CD14-positive monocyte (primary cell): Measurements from ENCODE around the gene BUB3. TPM values are rescaled to one million over a fixed set of nuclear protein-coding genes. Genes with fewer than 3 reads are reported as not detected.

Experiments
- DNase-seq, 3 donors: peaks; one replicate each; pipeline ENCODE4 v3.0.0-alpha.2; 2011 to 2022
- H2AFZ ChIP-seq: 2 replicates; pipeline ENCODE4 v1.6.0; 2012; ENCODE audit warnings: mild to moderate bottlenecking, low read depth, low read length, inconsistent platforms; ENCODE audit not compliant: insufficient read depth, poor library complexity, severe bottlenecking
- H3K27ac ChIP-seq, 2 donors: 1 replicate in 1 of 2; 2 replicates in 1 of 2; pipeline ENCODE4 v1.5.1; 2012 to 2013; ENCODE audit warnings: low read length in 2 of 2, control low read depth in 1 of 2, inconsistent platforms in 1 of 2, low read depth in 1 of 2, mild to moderate bottlenecking in 1 of 2
- H3K27me3 ChIP-seq, 2 donors: one replicate each; pipeline versions ENCODE4 v1.6.0 to v1.6.1; 2011 to 2013; ENCODE audit warnings: low read length in 2 of 2; ENCODE audit not compliant: control insufficient read depth in 2 of 2, insufficient read depth in 2 of 2
- H3K36me3 ChIP-seq, 2 donors: replicated peaks in 1 of 2; 1 replicate in 1 of 2; 2 replicates in 1 of 2; pipeline versions ENCODE4 v1.5.1 to v1.6.1; 2012 to 2013; ENCODE audit warnings: low read length in 2 of 2, control low read depth in 1 of 2, inconsistent platforms in 1 of 2, mild to moderate bottlenecking in 1 of 2; ENCODE audit not compliant: insufficient read depth in 2 of 2, control insufficient read depth in 1 of 2
- H3K4me1 ChIP-seq, 2 donors: 1 replicate in 1 of 2; 2 replicates in 1 of 2; pipeline versions ENCODE4 v1.5.1 to v1.6.1; 2012 to 2013; ENCODE audit warnings: low read length in 2 of 2, control low read depth in 1 of 2, inconsistent platforms in 1 of 2, mild to moderate bottlenecking in 1 of 2, moderate library complexity in 1 of 2; ENCODE audit not compliant: insufficient read depth in 2 of 2, control insufficient read depth in 1 of 2
- H3K4me2 ChIP-seq: replicated peaks from 2 replicates; pipeline ENCODE3; 2012; ENCODE audit warnings: low read length, moderate library complexity, mild to moderate bottlenecking; ENCODE audit not compliant: poor library complexity, severe bottlenecking; ENCODE audit errors: extremely low read depth
- H3K4me3 ChIP-seq, 3 experiments: fragments of 200-600 bp in 1 of 3; sonication (generic) in 1 of 3; replicated peaks in 1 of 3; 1 replicate in 2 of 3; 2 replicates in 1 of 3; pipeline ENCODE4 v1.5.1; 2011 to 2013; ENCODE audit warnings: low read length in 3 of 3, mild to moderate bottlenecking in 3 of 3, control low read depth in 2 of 3, low read depth in 2 of 3, inconsistent platforms in 1 of 3, moderate library complexity in 1 of 3
- H3K79me2 ChIP-seq: 2 replicates; pipeline ENCODE4 v1.6.0; 2012; ENCODE audit warnings: mild to moderate bottlenecking, control low read depth, inconsistent platforms, low read length, moderate library complexity; ENCODE audit not compliant: insufficient read depth
- H3K9ac ChIP-seq: 2 replicates; pipeline ENCODE4 v1.6.0; 2017; ENCODE audit warnings: low read length, mild to moderate bottlenecking; ENCODE audit not compliant: insufficient read depth, poor library complexity, severe bottlenecking
- H3K9me3 ChIP-seq, 2 donors: replicated peaks in 1 of 2; 1 replicate in 1 of 2; 2 replicates in 1 of 2; pipeline versions ENCODE4 v1.5.1 to v1.6.1; 2012 to 2013; ENCODE audit warnings: low read length in 2 of 2, control low read depth in 1 of 2; ENCODE audit not compliant: control insufficient read depth in 1 of 2, insufficient read depth in 1 of 2
- H4K20me1 ChIP-seq: 2 replicates; pipeline ENCODE4 v1.6.0; 2012; ENCODE audit warnings: mild to moderate bottlenecking, low read length, control low read depth, moderate library complexity; ENCODE audit not compliant: insufficient read depth
- H3K27ac Mint-ChIP-seq, 7 donors: one replicate each; pipeline ENCODE4 v1.8.0; 2020; ENCODE audit warnings: mild to moderate bottlenecking in 7 of 7, mixed read lengths in 7 of 7, moderate library complexity in 6 of 7, inconsistent platforms in 2 of 7
- H3K27me3 Mint-ChIP-seq, 3 donors: one replicate each; pipeline ENCODE4 v1.8.0; 2021 to 2022; ENCODE audit warnings: low read depth in 3 of 3, mild to moderate bottlenecking in 3 of 3, mixed read lengths in 3 of 3, moderate library complexity in 3 of 3, inconsistent platforms in 1 of 3
- H3K36me3 Mint-ChIP-seq, 2 donors: one replicate each; pipeline ENCODE4 v1.8.0; 2020; ENCODE audit warnings: mixed read lengths in 2 of 2, inconsistent platforms in 1 of 2, mild to moderate bottlenecking in 1 of 2
- H3K4me1 Mint-ChIP-seq: one replicate; pipeline ENCODE4 v1.8.0; 2020; ENCODE audit warnings: mild to moderate bottlenecking, mixed read lengths
- H3K4me3 Mint-ChIP-seq, 2 donors: one replicate each; pipeline ENCODE4 v1.8.0; 2020; ENCODE audit warnings: mild to moderate bottlenecking in 2 of 2, mixed read lengths in 2 of 2, moderate library complexity in 1 of 2
- H3K9me3 Mint-ChIP-seq, 7 donors: one replicate each; pipeline ENCODE4 v1.8.0; 2020 to 2022; ENCODE audit warnings: mixed read lengths in 7 of 7, mild to moderate bottlenecking in 6 of 7, moderate library complexity in 6 of 7, inconsistent platforms in 2 of 7
- CTCF ChIP-seq: fragments of 200-600 bp; IDR thresholded peaks from one replicate; pipeline ENCODE4 v1.8.0; 2022; ENCODE audit warnings: antibody characterized with exemption, mild to moderate bottlenecking
- WGBS: methylation state at CpG from one replicate; pipeline ENCODE4 v1.1.5; 2013; ENCODE audit warnings: missing lambda C conversion rate; ENCODE audit not compliant: insufficient coverage; 5-methylcytosine and 5-hydroxymethylcytosine counted together
- intact Hi-C, 2 donors: fragments of 100-400 bp; cut with micrococcal nuclease; formaldehyde crosslinking; loops; one replicate each; pipeline versions ENCODE4 v1.15.0 to v1.15.1; 2023
- polyA plus RNA-seq, 3 donors: library from polyadenylated mRNA; depleted of rRNA in 1 of 3; unstranded in 2 of 3; stranded (reverse) in 1 of 3; fragments of 300-500 nt in 2 of 3; fragments of >200 nt in 1 of 3; fragmentation: Illumina TruSeq in 2 of 3; gene quantifications; 1 replicate in 2 of 3; 2 replicates in 1 of 3; pipeline ENCODE4 v1.2.3, GENCODE V29; 2012 to 2021

Gene BUB3
- polyA plus RNA-seq, 3 donors: 61.2 to 96.4 (median 80.4) TPM

- Histone ChIP-seq H3K9ac (no peak overlapping the region), H3K9me3 (peaks cover 8 to 13% of the 10 kb centered on the region in 2 donors), H2AFZ (no peak overlapping the region), H3K27me3 (no peaks in the 10 kb centered on the region), H3K4me1 (no peaks in the 10 kb centered on the region), H3K4me2 (no peak overlapping the region), H3K36me3 (peaks cover 0 to 46% of the 10 kb centered on the region in 2 donors), H4K20me1 (no peaks in the 10 kb centered on the region), H3K79me2 (no peaks in the 10 kb centered on the region), H3K27ac (no peak overlapping the region), H3K4me3 (no peak overlapping the region)
- no peak for DNase-seq
- Mint-ChIP-seq H3K9me3 (peaks cover 13 to 28% (median 19%) of the 10 kb centered on the region in 7 donors), H3K27ac (no peak overlapping the region), H3K36me3 (peaks cover 44 to 70% of the 10 kb centered on the region in 2 donors), H3K27me3 (peaks cover 0 to 2% (median 0%) of the 10 kb centered on the region in 3 donors), H3K4me1 (no peaks in the 10 kb centered on the region), H3K4me3 (no peak overlapping the region)
- 100% methylated on average over 1 of the region's 5 CpGs for WGBS
- intact Hi-C loops: no loop called here
- TF ChIP-seq CTCF: no peak
These were observed 33.6 kb downstream of the BUB3 start for GRCh38 chr10:123187781-123188180.

DNA sequence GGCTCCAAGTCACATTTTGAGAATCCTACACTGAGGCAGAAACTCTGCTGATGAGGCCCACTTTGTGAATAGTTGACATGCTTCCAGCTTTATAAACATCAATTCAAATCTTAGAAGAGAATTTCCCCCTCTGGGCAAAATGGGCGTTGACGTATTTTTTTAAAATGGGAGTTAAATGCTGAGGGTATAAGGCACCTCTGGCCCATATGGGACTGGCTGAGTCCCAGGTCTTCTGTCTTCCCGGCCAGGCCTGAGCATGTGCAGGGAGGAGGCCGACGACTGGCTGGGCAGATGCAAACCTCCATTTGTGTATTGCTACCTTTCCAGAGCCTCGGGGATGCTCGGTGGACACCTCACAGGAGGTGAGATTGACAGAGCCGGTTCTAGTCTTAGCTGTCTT, 37.7 kb downstream of the BUB3 start:
- Mint-ChIP-seq H3K9me3 (peaks cover 0 to 4% (median 0%) of the 10 kb centered on the region in 7 donors), H3K36me3 (peaks cover 26 to 38% of the 10 kb centered on the region in 2 donors), H3K27ac (no peak overlapping the region), H3K27me3 (peaks cover 0 to 2% (median 0%) of the 10 kb centered on the region in 3 donors), H3K4me1 (no peaks in the 10 kb centered on the region), H3K4me3 (no peak overlapping the region)
- Histone ChIP-seq H3K27me3 (no peaks in the 10 kb centered on the region), H4K20me1 (no peaks in the 10 kb centered on the region), H3K9me3 (no peaks in the 10 kb centered on the region), H3K27ac (no peak overlapping the region), H3K36me3 (peaks cover 0 to 22% of the 10 kb centered on the region in 2 donors), H3K9ac (no peak overlapping the region), H3K4me3 (no peak overlapping the region), H2AFZ (no peak overlapping the region), H3K4me1 (no peaks in the 10 kb centered on the region), H3K4me2 (no peak overlapping the region), H3K79me2 (no peaks in the 10 kb centered on the region)
- intact Hi-C loops: no loop called here
- no peak for TF ChIP-seq CTCF
- no peak for DNase-seq
- WGBS: 98% methylated on average over 7 of the region's 8 CpGs
